Cardiac fibroblast (primary cell): ENCODE results near the gene ADGRL3.

ENCODE experiments used
- DNase-seq, 2 donors: peaks; one replicate each; pipeline versions ENCODE4 v3.0.0 to v3.0.0-alpha.2; 2010; ENCODE audit warnings: low read depth in 2 of 2
- H3K4me3 ChIP-seq, 2 donors: replicated peaks in 1 of 2; 1 replicate in 1 of 2; 2 replicates in 1 of 2; pipeline ENCODE4 v1.5.1; 2011; ENCODE audit warnings: low read depth in 2 of 2, low read length in 2 of 2, mild to moderate bottlenecking in 2 of 2, moderate library complexity in 1 of 2
- TF ChIP-seq, protein P1 (sequence below): IDR thresholded peaks from one replicate; pipeline ENCODE4 v1.5.1; 2011; ENCODE audit warnings: low read depth, mild to moderate bottlenecking, low read length, inconsistent platforms

ADGRL3 gene

GRCh38 chr4:61214680-61215079 is 14.6 kb downstream of the ADGRL3 start:
- TF ChIP-seq, protein P1, sequence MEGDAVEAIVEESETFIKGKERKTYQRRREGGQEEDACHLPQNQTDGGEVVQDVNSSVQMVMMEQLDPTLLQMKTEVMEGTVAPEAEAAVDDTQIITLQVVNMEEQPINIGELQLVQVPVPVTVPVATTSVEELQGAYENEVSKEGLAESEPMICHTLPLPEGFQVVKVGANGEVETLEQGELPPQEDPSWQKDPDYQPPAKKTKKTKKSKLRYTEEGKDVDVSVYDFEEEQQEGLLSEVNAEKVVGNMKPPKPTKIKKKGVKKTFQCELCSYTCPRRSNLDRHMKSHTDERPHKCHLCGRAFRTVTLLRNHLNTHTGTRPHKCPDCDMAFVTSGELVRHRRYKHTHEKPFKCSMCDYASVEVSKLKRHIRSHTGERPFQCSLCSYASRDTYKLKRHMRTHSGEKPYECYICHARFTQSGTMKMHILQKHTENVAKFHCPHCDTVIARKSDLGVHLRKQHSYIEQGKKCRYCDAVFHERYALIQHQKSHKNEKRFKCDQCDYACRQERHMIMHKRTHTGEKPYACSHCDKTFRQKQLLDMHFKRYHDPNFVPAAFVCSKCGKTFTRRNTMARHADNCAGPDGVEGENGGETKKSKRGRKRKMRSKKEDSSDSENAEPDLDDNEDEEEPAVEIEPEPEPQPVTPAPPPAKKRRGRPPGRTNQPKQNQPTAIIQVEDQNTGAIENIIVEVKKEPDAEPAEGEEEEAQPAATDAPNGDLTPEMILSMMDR = no peak
- no peak for DNase-seq

DNA sequence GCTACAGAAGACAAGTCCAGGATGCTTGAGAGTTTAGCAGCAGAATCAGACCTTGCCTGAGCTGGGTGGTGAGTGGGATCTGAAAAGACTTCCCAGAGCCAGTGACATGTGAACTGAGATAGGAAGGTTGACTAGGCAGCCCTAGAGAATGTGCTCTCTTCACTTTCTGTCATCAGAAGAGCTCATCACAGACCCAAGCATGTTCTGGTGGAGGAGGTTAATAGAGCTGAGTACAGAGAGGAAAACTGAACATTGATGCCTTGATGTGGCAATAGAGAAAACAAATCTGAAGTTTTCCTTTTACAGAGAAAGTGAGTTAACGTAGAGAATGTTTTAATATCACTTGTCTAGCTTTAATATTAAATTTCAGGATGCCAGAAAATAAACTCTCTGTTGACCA is 17.1 kb downstream of the ADGRL3 start:
- TF ChIP-seq, protein P1 = no peak
- H3K4me3 ChIP-seq = no peak overlapping the region
- no peak for DNase-seq

More at GRCh38 chr4:61214680-61215079, 14.6 kb downstream of the ADGRL3 start:
- no peak overlapping the region for H3K4me3 ChIP-seq

GRCh38 chr4:61220556-61220955 is 20.4 kb downstream of the ADGRL3 start:
- no peak overlapping the region for H3K4me3 ChIP-seq
- TF ChIP-seq, protein P1 = no peak
- DNase-seq = peak in 1 of 2 donors; percentile 15

DNA sequence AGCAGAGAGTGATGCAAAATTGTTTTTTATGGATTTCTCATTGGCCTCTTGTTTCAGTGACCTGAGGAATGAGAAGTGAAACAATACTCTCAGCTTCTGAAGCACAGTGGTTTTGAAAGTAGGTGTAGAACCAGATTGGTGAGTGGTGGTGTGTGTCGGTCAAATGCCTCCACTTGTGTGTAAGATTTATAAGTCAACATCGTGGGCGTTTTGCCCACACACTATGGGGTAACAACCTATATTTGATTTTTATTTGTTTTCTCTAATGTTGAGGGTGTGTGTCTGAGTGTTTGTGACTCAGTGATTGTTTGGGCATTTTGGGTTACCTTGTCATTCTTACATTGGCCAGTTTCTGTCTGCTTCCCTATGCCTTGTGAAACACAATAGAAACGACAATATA is 23.3 kb downstream of the ADGRL3 start:
- DNase-seq = no peak
- no peak overlapping the region for H3K4me3 ChIP-seq
- TF ChIP-seq, protein P1 = no peak

DNA sequence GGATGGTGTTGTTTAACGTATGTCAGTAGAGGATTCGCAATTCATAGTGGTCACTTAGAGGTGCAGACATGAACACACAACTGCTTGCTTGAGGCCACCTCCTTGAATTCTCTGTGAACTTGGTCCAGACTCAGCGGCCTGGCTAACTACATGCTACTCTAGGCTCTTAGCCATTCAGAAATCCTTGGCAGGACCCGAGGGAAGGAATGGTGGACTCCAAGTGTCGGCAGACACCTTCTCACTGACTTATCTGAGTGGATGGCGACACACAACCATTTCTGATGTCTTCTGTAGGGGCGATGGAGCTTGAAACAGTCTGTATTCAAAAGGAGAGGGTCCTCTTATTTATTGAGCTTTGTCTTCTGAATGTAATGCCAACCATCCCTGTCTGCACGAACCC is 24.4 kb downstream of the ADGRL3 start:
- DNase-seq = no peak
- H3K4me3 ChIP-seq = no peak overlapping the region
- TF ChIP-seq, protein P1 = no peak

DNA sequence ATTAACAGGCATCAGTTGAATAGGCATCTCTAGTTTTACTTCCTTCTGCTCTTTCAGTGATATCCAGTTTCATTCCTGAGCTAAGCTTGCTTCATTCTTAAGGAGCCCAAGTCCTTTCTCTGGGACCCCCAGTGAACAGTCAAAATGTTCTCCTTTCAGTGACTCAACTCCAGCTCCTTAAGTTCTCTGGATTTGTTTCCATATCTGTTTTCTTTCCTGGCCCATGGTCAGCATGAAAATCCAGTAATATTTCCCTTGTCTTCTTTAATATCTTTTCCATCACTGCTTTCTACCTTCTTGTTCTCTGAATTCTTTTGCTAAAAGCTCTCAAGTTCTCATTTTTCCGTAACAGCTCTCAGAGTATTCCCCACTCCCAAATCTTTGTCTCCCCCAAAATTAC is 25.5 kb downstream of the ADGRL3 start:
- H3K4me3 ChIP-seq = no peak overlapping the region
- TF ChIP-seq, protein P1 = no peak
- no peak for DNase-seq

- no peak overlapping the region for H3K4me3 ChIP-seq
- DNase-seq = no peak
- TF ChIP-seq, protein P1 = no peak
These were observed 31.3 kb downstream of the ADGRL3 start for GRCh38 chr4:61231421-61231820.
